GM06990 (cell line): ENCODE measurements around the gene LDB2.

Experiments
- DNase-seq: peaks from one replicate; pipeline ENCODE4 v3.0.0-alpha.2; 2011; ENCODE audit not compliant: insufficient read length; ENCODE audit errors: extremely low read depth
- H3K27me3 ChIP-seq: replicated peaks from 2 replicates; pipeline ENCODE4 v1.6.0; 2011; ENCODE audit warnings: low read length; ENCODE audit not compliant: control insufficient read depth, insufficient read depth
- H3K36me3 ChIP-seq: 2 replicates; pipeline ENCODE4 v1.5.1; 2011; ENCODE audit warnings: low read length; ENCODE audit not compliant: control insufficient read depth, insufficient read depth
- H3K4me3 ChIP-seq: replicated peaks from 2 replicates; pipeline ENCODE4 v1.5.1; 2011; ENCODE audit warnings: low read depth, mild to moderate bottlenecking, control low read depth, low read length
- CTCF ChIP-seq: IDR thresholded peaks from 2 replicates; pipeline ENCODE4 v1.5.1; 2011; ENCODE audit warnings: low read length, control low read depth, mild to moderate bottlenecking, inconsistent platforms; ENCODE audit not compliant: insufficient read depth, poor library complexity, severe bottlenecking

Gene LDB2

GRCh38 chr4:16722416-16722815 lies 176.0 kb downstream of the LDB2 start:
- H3K36me3 ChIP-seq: no peaks in the 10 kb centered on the region
- no peak for DNase-seq
- no peak overlapping the region for H3K4me3 ChIP-seq
- no peak for TF ChIP-seq CTCF
- no peaks in the 10 kb centered on the region for H3K27me3 ChIP-seq

- no peak for TF ChIP-seq CTCF
- no peak for DNase-seq
These were observed 176.7 kb downstream of the LDB2 start for GRCh38 chr4:16721613-16722291.

GRCh38 chr4:16720761-16721160 lies 177.7 kb downstream of the LDB2 start:
- Histone ChIP-seq H3K36me3 (no peaks in the 10 kb centered on the region), H3K4me3 (no peak overlapping the region), H3K27me3 (no peaks in the 10 kb centered on the region)
- no peak for DNase-seq
- TF ChIP-seq CTCF: no peak

More at GRCh38 chr4:16721613-16722291, 176.7 kb downstream of the LDB2 start:
- no peak overlapping the region for H3K4me3 ChIP-seq
- H3K27me3 ChIP-seq: no peaks in the 10 kb centered on the region
- no peaks in the 10 kb centered on the region for H3K36me3 ChIP-seq

GRCh38 chr4:16717266-16717970 lies 181.0 kb downstream of the LDB2 start:
- H3K36me3 ChIP-seq: no peaks in the 10 kb centered on the region
- no peak for TF ChIP-seq CTCF
- H3K27me3 ChIP-seq: no peaks in the 10 kb centered on the region
- no peak overlapping the region for H3K4me3 ChIP-seq
- DNase-seq: no peak

- H3K27me3 ChIP-seq: no peaks in the 10 kb centered on the region
- no peak for TF ChIP-seq CTCF
- H3K4me3 ChIP-seq: no peak overlapping the region
- DNase-seq: no peak
- H3K36me3 ChIP-seq: no peaks in the 10 kb centered on the region
These were observed 183.0 kb downstream of the LDB2 start for GRCh38 chr4:16715482-16715881.
